Neural progenitor cell (in vitro differentiated cells): ENCODE results near the gene PPP2R5D. TPM values are rescaled to one million over a fixed set of nuclear protein-coding genes. Genes with fewer than 3 reads are reported as not detected.

ENCODE experiments used
- DNase-seq: peaks from one replicate; pipeline ENCODE4 v3.0.0-alpha.2; 2016; ENCODE audit warnings: low spot score
- H2AFZ ChIP-seq: fragments of 200-600 bp; sonication (generic); replicated peaks from 2 replicates; pipeline ENCODE4 v1.6.1; 2016; ENCODE audit warnings: antibody characterized with exemption
- H3F3A ChIP-seq: fragments of 200-600 bp; sonication (generic); 2 replicates; pipeline ENCODE4 v1.6.1; 2016; ENCODE audit warnings: antibody characterized with exemption, low read depth
- H3K27ac ChIP-seq: fragments of 200-600 bp; sonication (generic); 2 replicates; pipeline ENCODE4 v1.5.1; 2016; ENCODE audit warnings: mild to moderate bottlenecking
- H3K27me3 ChIP-seq: fragments of 200-600 bp; sonication (generic); 2 replicates; pipeline ENCODE4 v1.6.1; 2016; ENCODE audit warnings: mild to moderate bottlenecking, moderate library complexity
- H3K36me3 ChIP-seq: fragments of 200-600 bp; sonication (generic); 2 replicates; pipeline ENCODE4 v1.5.1; 2016
- H3K4me1 ChIP-seq: fragments of 200-600 bp; sonication (generic); 2 replicates; pipeline ENCODE4 v1.6.1; 2016; ENCODE audit warnings: mixed run types
- H3K4me2 ChIP-seq: fragments of 200-600 bp; sonication (generic); 2 replicates; pipeline ENCODE4 v1.6.1; 2016
- H3K4me3 ChIP-seq: fragments of 200-600 bp; sonication (generic); 2 replicates; pipeline ENCODE4 v1.5.1; 2016
- H3K79me2 ChIP-seq: fragments of 200-600 bp; sonication (generic); 2 replicates; pipeline ENCODE4 v1.6.1; 2016; ENCODE audit warnings: low read depth
- H3K9ac ChIP-seq: fragments of 200-600 bp; sonication (generic); 2 replicates; pipeline ENCODE4 v1.6.1; 2016
- H3K9me3 ChIP-seq: fragments of 200-600 bp; sonication (generic); 2 replicates; pipeline ENCODE4 v1.5.1; 2016; ENCODE audit warnings: low read depth
- H4K20me1 ChIP-seq: fragments of 200-600 bp; sonication (generic); 2 replicates; pipeline ENCODE4 v1.6.1; 2016; ENCODE audit warnings: low read depth
- H3K27ac Mint-ChIP-seq: 3 replicates; pipeline ENCODE4 v1.8.0; 2021; ENCODE audit warnings: mixed read lengths
- H3K27me3 Mint-ChIP-seq: 2 replicates; pipeline ENCODE4 v1.8.0; 2022; ENCODE audit warnings: low read depth, mild to moderate bottlenecking, inconsistent platforms, moderate library complexity, mixed read lengths; ENCODE audit not compliant: insufficient read depth
- H3K36me3 Mint-ChIP-seq: 3 replicates; pipeline ENCODE4 v1.8.0; 2021; ENCODE audit warnings: mixed read lengths
- H3K4me1 Mint-ChIP-seq: 3 replicates; pipeline ENCODE4 v1.8.0; 2021; ENCODE audit warnings: mixed read lengths
- H3K4me3 Mint-ChIP-seq: 3 replicates; pipeline ENCODE4 v1.8.0; 2021; ENCODE audit warnings: mild to moderate bottlenecking, moderate library complexity, mixed read lengths
- H3K9me3 Mint-ChIP-seq: 3 replicates; pipeline ENCODE4 v1.8.0; 2020; ENCODE audit warnings: mixed read lengths
- CTCF ChIP-seq: fragments of 200-600 bp; sonication (generic); IDR thresholded peaks from 2 replicates; pipeline ENCODE4 v1.5.1; 2017; ENCODE audit warnings: antibody characterized with exemption, mild to moderate bottlenecking
- EZH2 ChIP-seq: fragments of 200-600 bp; sonication (generic); IDR thresholded peaks from 2 replicates; pipeline ENCODE4 v1.6.1; 2017; ENCODE audit warnings: antibody characterized with exemption, mild to moderate bottlenecking, moderate library complexity
- EZH2phosphoT487 ChIP-seq: fragments of 200-600 bp; sonication (generic); IDR thresholded peaks from 2 replicates; pipeline ENCODE4 v1.6.1; 2017; ENCODE audit warnings: antibody characterized with exemption
- total RNA-seq: library from RNA; depleted of rRNA; stranded (reverse); fragments of >200 nt; gene quantifications from 2 replicates; pipeline ENCODE4 v1.2.3, GENCODE V29; 2015; ENCODE audit warnings: low replicate concordance

Gene PPP2R5D
- total RNA-seq, 1 donor from 2014 or later, result 75.0 TPM

DNA sequence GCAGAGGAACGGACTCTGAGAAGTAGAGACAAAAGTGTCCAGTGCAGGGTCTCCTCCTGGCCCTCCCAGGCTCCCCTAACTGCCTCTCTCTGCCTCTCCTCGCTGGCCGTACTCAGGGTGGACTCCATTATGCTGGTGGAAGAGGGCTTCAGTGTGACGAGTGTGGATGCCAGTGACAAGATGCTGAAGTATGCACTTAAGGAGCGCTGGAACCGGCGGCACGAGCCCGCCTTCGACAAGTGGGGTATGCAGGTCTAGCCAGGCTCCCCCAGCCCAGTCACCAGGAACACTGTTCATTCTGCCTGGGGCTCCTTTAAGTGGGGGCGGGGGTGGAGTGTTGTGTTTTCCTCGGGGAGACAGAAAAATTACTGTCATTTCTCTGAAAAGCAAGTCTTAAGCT lies 22.3 kb upstream of the PPP2R5D start:
- Histone ChIP-seq H3K4me2 (no peak overlapping the region), H4K20me1 (no peaks in the 10 kb centered on the region), H3K36me3 (no peaks in the 10 kb centered on the region), H3K9ac (no peak overlapping the region), H3K4me1 (peaks cover 4% of the 10 kb centered on the region), H3F3A (peaks cover 27% of the 10 kb centered on the region), H3K27ac (no peak overlapping the region), H3K9me3 (no peaks in the 10 kb centered on the region), H3K79me2 (no peaks in the 10 kb centered on the region), H3K27me3 (peaks cover 35% of the 10 kb centered on the region), H3K4me3 (no peak overlapping the region), H2AFZ (no peak overlapping the region)
- H3K4me1 Mint-ChIP-seq, result peaks cover 11% of the 10 kb centered on the region
- H3K27me3 Mint-ChIP-seq, result peaks cover 26% of the 10 kb centered on the region
- H3K9me3 Mint-ChIP-seq, result no peaks in the 10 kb centered on the region
- peaks cover 5% of the 10 kb centered on the region for H3K36me3 Mint-ChIP-seq
- H3K27ac Mint-ChIP-seq, result no peak overlapping the region
- no peak for TF ChIP-seq CTCF
- DNase-seq, result no peak
- H3K4me3 Mint-ChIP-seq, result peak overlapping the region; percentile 43

- no peak overlapping the region for H3K27ac ChIP-seq
- H3K79me2 ChIP-seq, result no peaks in the 10 kb centered on the region
- H3K9ac ChIP-seq, result no peak overlapping the region
- Mint-ChIP-seq H3K9me3 (no peaks in the 10 kb centered on the region), H3K27me3 (peaks cover 26% of the 10 kb centered on the region), H3K4me3 (no peak overlapping the region), H3K4me1 (peaks cover 11% of the 10 kb centered on the region), H3K27ac (no peak overlapping the region), H3K36me3 (peaks cover 5% of the 10 kb centered on the region)
- DNase-seq, result no peak
- peaks cover 4% of the 10 kb centered on the region for H3K4me1 ChIP-seq
- H4K20me1 ChIP-seq, result no peaks in the 10 kb centered on the region
- peaks cover 27% of the 10 kb centered on the region for H3F3A ChIP-seq
- H2AFZ ChIP-seq, result no peak overlapping the region
- H3K9me3 ChIP-seq, result no peaks in the 10 kb centered on the region
- no peak overlapping the region for H3K4me2 ChIP-seq
- H3K36me3 ChIP-seq, result no peaks in the 10 kb centered on the region
- H3K4me3 ChIP-seq, result no peak overlapping the region
- peaks cover 35% of the 10 kb centered on the region for H3K27me3 ChIP-seq
- no peak for TF ChIP-seq EZH2
- no peak for TF ChIP-seq EZH2phosphoT487
- TF ChIP-seq CTCF, result no peak
Measured at GRCh38 chr6:42962502-42963178, 21.7 kb upstream of the PPP2R5D start.

DNA sequence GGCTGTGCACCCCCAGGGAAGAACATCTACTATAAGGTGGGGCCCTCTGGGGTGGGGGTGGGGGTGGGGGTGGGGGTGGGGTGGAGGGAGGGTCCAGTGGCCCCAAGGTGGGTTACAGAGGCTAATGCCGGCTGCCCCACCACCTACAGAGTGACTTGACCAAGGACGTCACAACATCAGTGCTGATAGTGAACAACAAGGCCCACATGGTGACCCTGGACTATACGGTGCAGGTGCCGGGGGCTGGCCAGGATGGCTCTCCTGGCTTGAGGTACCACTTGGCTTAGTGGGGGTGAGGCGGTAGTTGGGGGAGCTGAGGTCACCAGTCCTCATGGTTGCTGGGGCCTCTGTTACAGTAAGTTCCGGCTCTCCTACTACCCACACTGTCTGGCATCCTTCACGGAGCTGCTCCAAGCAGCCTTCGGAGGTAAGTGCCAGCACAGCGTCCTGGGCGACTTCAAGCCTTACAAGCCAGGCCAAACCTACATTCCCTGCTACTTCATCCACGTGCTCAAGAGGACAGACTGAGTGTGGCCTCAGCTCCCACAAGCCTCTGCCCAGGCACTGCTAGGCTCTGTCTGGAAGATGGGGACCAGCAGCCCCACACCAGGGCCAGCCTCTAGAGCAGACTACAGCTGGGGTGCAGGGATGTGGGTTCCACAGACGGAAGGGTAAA lies 21.1 kb upstream of the PPP2R5D start:
- H3K36me3 ChIP-seq, result no peaks in the 10 kb centered on the region
- Mint-ChIP-seq H3K27me3 (peaks cover 26% of the 10 kb centered on the region), H3K4me1 (peaks cover 11% of the 10 kb centered on the region)

More for the DNA sequence above, 21.1 kb upstream of the PPP2R5D start:
- Histone ChIP-seq H4K20me1 (no peaks in the 10 kb centered on the region), H3K4me3 (no peak overlapping the region), H2AFZ (no peak overlapping the region), H3K9ac (no peak overlapping the region), H3K27me3 (peaks cover 35% of the 10 kb centered on the region), H3K4me1 (peaks cover 4% of the 10 kb centered on the region), H3K9me3 (no peaks in the 10 kb centered on the region), H3K4me2 (no peak overlapping the region), H3K79me2 (no peaks in the 10 kb centered on the region), H3F3A (peaks cover 27% of the 10 kb centered on the region), H3K27ac (no peak overlapping the region)
- peaks cover 5% of the 10 kb centered on the region for H3K36me3 Mint-ChIP-seq
- no peak for DNase-seq
- H3K4me3 Mint-ChIP-seq, result no peak overlapping the region
- TF ChIP-seq EZH2phosphoT487, result no peak
- TF ChIP-seq EZH2, result no peak
- no peak for TF ChIP-seq CTCF
- H3K27ac Mint-ChIP-seq, result no peak overlapping the region
- no peaks in the 10 kb centered on the region for H3K9me3 Mint-ChIP-seq
